ENCODE data around the gene ELOVL5. TPM values are rescaled to one million over a fixed set of nuclear protein-coding genes. Genes with fewer than 3 reads are reported as not detected.

Gene ELOVL5
- total RNA-seq, 4 donors from 2014 or later, result 39.7 to 84.2 (median 57.4) TPM

- TF ChIP-seq CTCF (IDR thresholded peaks at IDR 0.05) (no peak), EP300 (IDR thresholded peaks at IDR 0.05) (no peak), POLR2A (IDR thresholded peaks at IDR 0.05) (no peak), POLR2AphosphoS5 (IDR thresholded peaks at IDR 0.05) (no peak)
- H3K27me3 ChIP-seq, result no peaks in the 10 kb centered on the region
- no peak overlapping the region for H3K27ac ChIP-seq
- H3K36me3 ChIP-seq, result no peaks in the 10 kb centered on the region
- no peak for DNase-seq (ENCODE audit: low spot score in 2 of 2)
- no peaks in the 10 kb centered on the region for H3K9me3 ChIP-seq
- H3K4me1 ChIP-seq, result no peaks in the 10 kb centered on the region
- H3K4me3 ChIP-seq, result no peak overlapping the region
- 67% methylated on average over 5 of the region's 5 CpGs for WGBS
Measured at GRCh38 chr6:53376661-53377226, 28.0 kb upstream of the ELOVL5 start.

DNA sequence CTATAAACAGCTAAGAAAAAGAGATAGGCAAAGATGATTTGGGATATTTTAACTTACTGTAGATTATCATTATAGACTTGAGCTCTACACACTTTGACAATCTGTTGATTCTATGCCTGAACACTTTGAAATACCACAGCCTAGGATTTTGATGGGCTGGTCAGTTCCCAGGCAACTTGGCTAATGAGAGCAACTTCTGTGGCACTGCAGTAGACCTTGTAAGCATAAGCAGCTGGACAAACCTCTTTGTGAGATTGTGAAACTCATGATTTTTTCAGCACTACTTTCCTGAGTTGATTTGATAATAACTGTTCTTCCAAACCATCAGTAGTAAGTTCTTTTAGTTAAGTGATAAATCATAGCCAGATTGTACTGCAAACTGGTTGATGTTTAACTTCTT, 27.1 kb upstream of the ELOVL5 start:
- TF ChIP-seq CTCF (IDR thresholded peaks at IDR 0.05) (no peak), POLR2AphosphoS5 (IDR thresholded peaks at IDR 0.05) (no peak), EP300 (IDR thresholded peaks at IDR 0.05) (no peak), POLR2A (IDR thresholded peaks at IDR 0.05) (no peak)
- no peak overlapping the region for H3K27ac ChIP-seq
- H3K36me3 ChIP-seq, result no peaks in the 10 kb centered on the region
- H3K4me3 ChIP-seq, result no peak overlapping the region
- DNase-seq (ENCODE audit: low spot score in 2 of 2), result no peak
- H3K4me1 ChIP-seq, result no peaks in the 10 kb centered on the region
- H3K27me3 ChIP-seq, result no peaks in the 10 kb centered on the region
- no peaks in the 10 kb centered on the region for H3K9me3 ChIP-seq

DNA sequence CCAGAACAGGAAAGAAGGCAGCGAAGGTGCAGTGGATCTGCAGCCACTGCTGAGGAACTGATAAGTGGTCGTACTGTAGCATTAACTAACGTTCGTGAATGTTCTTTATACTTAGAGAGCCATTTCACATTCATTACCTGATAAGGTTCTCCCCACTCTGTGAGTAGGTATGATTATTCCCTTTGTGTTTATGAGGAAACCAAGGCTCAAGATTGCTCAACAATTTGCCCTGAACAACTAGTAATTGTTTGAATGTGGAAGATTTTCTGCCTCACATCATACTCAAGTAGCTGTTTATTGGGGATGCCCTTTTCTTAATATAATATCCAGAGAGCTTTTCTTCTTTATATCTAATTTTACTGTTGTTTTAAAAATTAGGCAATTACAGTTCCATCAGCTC, 24.9 kb upstream of the ELOVL5 start:
- no peak overlapping the region for H3K4me3 ChIP-seq
- 83% methylated on average over 4 of the region's 4 CpGs for WGBS
- no peaks in the 10 kb centered on the region for H3K27me3 ChIP-seq
- H3K4me1 ChIP-seq, result no peaks in the 10 kb centered on the region
- no peak for DNase-seq (ENCODE audit: low spot score in 2 of 2)
- H3K27ac ChIP-seq, result no peak overlapping the region
- H3K9me3 ChIP-seq, result no peaks in the 10 kb centered on the region
- H3K36me3 ChIP-seq, result no peaks in the 10 kb centered on the region
- TF ChIP-seq POLR2A (IDR thresholded peaks at IDR 0.05), result no peak
- no peak for TF ChIP-seq EP300 (IDR thresholded peaks at IDR 0.05)
- TF ChIP-seq POLR2AphosphoS5 (IDR thresholded peaks at IDR 0.05), result no peak
- TF ChIP-seq CTCF (IDR thresholded peaks at IDR 0.05), result no peak

DNA sequence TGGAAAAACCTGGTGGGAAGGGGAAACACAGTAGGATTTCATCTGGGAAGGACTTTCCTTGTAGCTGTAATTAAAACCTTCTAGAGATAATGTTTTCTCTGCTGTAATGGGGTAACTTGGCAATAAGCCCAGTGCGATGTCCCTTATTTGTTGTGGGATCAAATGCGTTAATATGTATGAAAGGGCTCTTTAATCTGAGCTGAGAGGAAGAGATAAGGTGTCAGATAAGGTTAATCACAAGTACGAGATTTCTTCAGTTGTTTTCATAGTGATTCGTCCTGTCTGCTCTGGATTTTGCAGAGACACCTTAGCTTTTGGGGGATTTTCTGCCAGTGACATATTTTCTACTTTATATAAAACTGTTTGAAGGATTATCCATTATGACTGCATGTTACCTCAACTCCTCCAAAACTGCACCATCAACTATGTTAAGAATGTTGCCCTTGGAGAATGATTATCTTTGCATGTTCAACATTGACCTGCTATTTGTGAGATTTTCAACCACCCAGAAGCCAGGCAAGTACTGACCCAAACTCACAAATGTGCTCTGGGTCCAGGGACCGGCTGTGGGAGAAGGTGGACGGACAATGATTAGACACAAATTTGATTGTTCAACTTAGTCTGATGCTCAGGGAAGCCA, 21.2 kb upstream of the ELOVL5 start:
- no peak for DNase-seq (ENCODE audit: low spot score in 2 of 2)
- Histone ChIP-seq H3K9me3 (no peaks in the 10 kb centered on the region), H3K27ac (no peak overlapping the region), H3K36me3 (no peaks in the 10 kb centered on the region), H3K4me3 (no peak overlapping the region), H3K27me3 (no peaks in the 10 kb centered on the region), H3K4me1 (no peaks in the 10 kb centered on the region)
- 57% methylated on average over 6 of the region's 6 CpGs for WGBS
- TF ChIP-seq POLR2A (IDR thresholded peaks at IDR 0.05) (no peak), EP300 (IDR thresholded peaks at IDR 0.05) (no peak), POLR2AphosphoS5 (IDR thresholded peaks at IDR 0.05) (no peak), CTCF (IDR thresholded peaks at IDR 0.05) (no peak)

- no peaks in the 10 kb centered on the region for H3K9me3 ChIP-seq
- no peak for DNase-seq (ENCODE audit: low spot score in 2 of 2)
- WGBS, result 97% methylated on average over 2 of the region's 2 CpGs
- H3K4me1 ChIP-seq, result no peaks in the 10 kb centered on the region
- no peaks in the 10 kb centered on the region for H3K36me3 ChIP-seq
- TF ChIP-seq CTCF (IDR thresholded peaks at IDR 0.05), result no peak
- TF ChIP-seq POLR2AphosphoS5 (IDR thresholded peaks at IDR 0.05), result no peak
- no peak for TF ChIP-seq EP300 (IDR thresholded peaks at IDR 0.05)
- H3K4me3 ChIP-seq, result no peak overlapping the region
- H3K27me3 ChIP-seq, result no peaks in the 10 kb centered on the region
- no peak overlapping the region for H3K27ac ChIP-seq
Measured at GRCh38 chr6:53369051-53369450, 20.3 kb upstream of the ELOVL5 start.
